Gastroesophageal sphincter (tissue), 4 donors: ENCODE results near the gene SPOCD1. TPM values are rescaled to one million over a fixed set of nuclear protein-coding genes. Genes with fewer than 3 reads are reported as not detected.
A peak's percentile ranks its signal among the peaks of the same experiment; 100 is the strongest.

ENCODE experiments used
- ATAC-seq: fragments of 150-250 bp; one replicate; pipeline ENCODE4 v1.9.1; 2016; ENCODE audit warnings: mild to moderate bottlenecking, moderate library complexity
- H3K27ac ChIP-seq, 4 donors: fragments of 200-600 bp; sonication (generic) in 3 of 4; 1 replicate in 3 of 4; 2 replicates in 1 of 4; pipeline ENCODE4 v1.5.1; 2016 to 2019
- H3K27me3 ChIP-seq: fragments of 200-600 bp; sonication (generic); one replicate; pipeline ENCODE4 v1.5.1; 2019
- H3K36me3 ChIP-seq, 2 donors: fragments of 200-600 bp; sonication (generic); one replicate each; pipeline ENCODE4 v1.5.1; 2019; ENCODE audit warnings: control low read depth in 1 of 2
- H3K4me1 ChIP-seq, 3 donors: fragments of 200-600 bp; sonication (generic); 1 replicate in 2 of 3; 2 replicates in 1 of 3; pipeline ENCODE4 v1.5.1; 2016 to 2019; ENCODE audit warnings: control low read depth in 2 of 3
- H3K4me3 ChIP-seq, 2 donors: fragments of 200-600 bp; sonication (generic); one replicate each; pipeline ENCODE4 v1.5.1; 2019; ENCODE audit warnings: mild to moderate bottlenecking in 1 of 2, moderate library complexity in 1 of 2
- H3K9me3 ChIP-seq, 3 donors: fragments of 200-600 bp; sonication (generic); one replicate each; pipeline ENCODE4 v1.5.1; 2017 to 2019; ENCODE audit warnings: control low read depth in 2 of 3
- EP300 ChIP-seq: sonication (generic); formaldehyde crosslinking; IDR thresholded peaks from one replicate; pipeline ENCODE4 v1.6.1; 2017; ENCODE audit warnings: antibody characterized with exemption, mild to moderate bottlenecking
- POLR2A ChIP-seq, 2 donors: fragments of 450-650 bp; IDR thresholded peaks; one replicate each; pipeline ENCODE4 v1.6.1; 2017; ENCODE audit warnings: antibody characterized with exemption in 2 of 2, mild to moderate bottlenecking in 2 of 2, moderate library complexity in 1 of 2
- POLR2AphosphoS5 ChIP-seq: sonication (generic); formaldehyde crosslinking; IDR thresholded peaks from one replicate; pipeline ENCODE4 v1.6.1; 2017; ENCODE audit warnings: antibody characterized with exemption
- WGBS, 2 donors: methylation state at CpG; one replicate each; pipeline ENCODE4 v1.1.5; 2018; ENCODE audit warnings: low coverage in 1 of 2; 5-methylcytosine and 5-hydroxymethylcytosine counted together
- total RNA-seq, 4 donors: library from RNA; depleted of rRNA; stranded (reverse); fragments of >200 nt; gene quantifications; one replicate each; pipeline ENCODE4 v1.1.0, GENCODE V29; 2016
- TF ChIP-seq, protein P1 (sequence below), 4 experiments: fragments of 200-600 bp in 2 of 4; fragments of 450-650 bp in 2 of 4; sonication (generic) in 1 of 4; IDR thresholded peaks; one replicate each; pipeline ENCODE4 v1.5.1; 2017 to 2019; ENCODE audit warnings: antibody characterized with exemption in 4 of 4, mild to moderate bottlenecking in 2 of 4, moderate library complexity in 2 of 4

SPOCD1 gene
- total RNA-seq, 4 donors from 2014 or later: 0.27 to 1.6 (median 1.3) TPM; not detected in 1

DNA sequence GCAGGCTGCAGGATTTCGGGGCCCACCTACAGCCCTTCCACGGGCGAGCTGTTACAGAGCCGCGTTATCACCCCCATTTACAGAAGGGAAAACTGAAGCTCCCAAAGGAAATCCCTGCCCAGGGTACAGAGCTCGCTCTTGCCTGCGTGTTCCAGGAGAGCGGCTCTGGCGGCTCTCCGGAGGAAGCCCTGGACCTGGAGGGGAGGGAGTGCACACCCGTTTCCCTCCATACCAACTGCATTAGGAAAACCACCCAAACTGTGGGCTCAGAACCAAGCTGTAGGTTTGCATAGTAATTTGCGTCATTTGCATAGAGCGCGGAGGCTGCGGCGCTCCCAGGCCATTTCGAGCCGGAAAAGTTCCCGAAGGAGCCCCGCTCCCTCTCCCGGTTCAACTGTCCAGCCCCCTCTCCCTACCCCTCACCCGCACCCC lies 27.0 kb downstream of the SPOCD1 start:
- 0% methylated on average over 11 of the region's 22 CpGs; no CpG with 5 or more reads in 1 of the 2 donors for WGBS, 2 donors
- H3K9me3 ChIP-seq: no peaks in the 10 kb centered on the region

DNA sequence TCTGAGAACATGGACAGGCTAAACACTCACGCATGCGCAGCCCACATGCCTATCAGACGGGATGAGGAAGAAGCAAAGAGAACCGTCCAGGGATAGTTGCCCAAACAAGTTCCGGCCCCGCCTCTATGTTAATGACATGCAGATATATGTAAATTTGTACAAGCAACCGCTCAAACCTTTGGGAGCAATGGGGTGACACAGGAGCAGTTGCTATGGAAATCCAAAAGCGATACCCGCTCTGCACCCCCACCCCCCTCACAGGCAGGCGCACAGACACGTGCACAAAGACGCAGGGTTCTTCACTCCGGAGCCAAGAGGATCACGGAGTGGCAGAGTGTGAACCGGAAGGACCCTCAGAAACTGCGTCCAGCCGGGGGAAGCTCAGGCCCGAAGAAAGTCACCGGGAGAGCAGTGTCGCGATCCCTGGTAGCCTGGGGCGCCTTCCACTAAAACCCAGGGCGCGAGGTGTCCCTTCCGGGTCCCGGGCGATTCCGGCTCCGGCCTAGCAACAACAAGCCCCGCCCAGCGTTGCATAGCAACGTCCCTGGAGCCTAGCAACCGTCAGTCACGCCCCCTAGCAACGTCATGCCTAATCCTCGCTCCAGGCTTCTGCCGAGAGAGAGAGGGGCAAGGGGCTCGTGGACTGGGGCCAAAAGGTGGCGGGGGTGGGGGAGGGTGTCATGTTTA lies 27.5 kb downstream of the SPOCD1 start:
- peaks cover 0 to 21% (median 4%) of the 10 kb centered on the region in 3 donors for H3K4me1 ChIP-seq
- peak; percentile 81 for ATAC-seq
- peaks cover 2% of the 10 kb centered on the region for H3K27me3 ChIP-seq
- 7 to 9% methylated on average over 12 to 14 of the region's 39 CpGs for WGBS, 2 donors
- no peaks in the 10 kb centered on the region for H3K36me3 ChIP-seq
- H3K4me3 ChIP-seq: peak overlapping the region; percentile 38 to 66
- H3K9me3 ChIP-seq: no peaks in the 10 kb centered on the region
- H3K27ac ChIP-seq: peak overlapping the region; percentile 6 to 84 (median 80)
- TF ChIP-seq POLR2AphosphoS5: peak; percentile 14
- TF ChIP-seq, protein P1, sequence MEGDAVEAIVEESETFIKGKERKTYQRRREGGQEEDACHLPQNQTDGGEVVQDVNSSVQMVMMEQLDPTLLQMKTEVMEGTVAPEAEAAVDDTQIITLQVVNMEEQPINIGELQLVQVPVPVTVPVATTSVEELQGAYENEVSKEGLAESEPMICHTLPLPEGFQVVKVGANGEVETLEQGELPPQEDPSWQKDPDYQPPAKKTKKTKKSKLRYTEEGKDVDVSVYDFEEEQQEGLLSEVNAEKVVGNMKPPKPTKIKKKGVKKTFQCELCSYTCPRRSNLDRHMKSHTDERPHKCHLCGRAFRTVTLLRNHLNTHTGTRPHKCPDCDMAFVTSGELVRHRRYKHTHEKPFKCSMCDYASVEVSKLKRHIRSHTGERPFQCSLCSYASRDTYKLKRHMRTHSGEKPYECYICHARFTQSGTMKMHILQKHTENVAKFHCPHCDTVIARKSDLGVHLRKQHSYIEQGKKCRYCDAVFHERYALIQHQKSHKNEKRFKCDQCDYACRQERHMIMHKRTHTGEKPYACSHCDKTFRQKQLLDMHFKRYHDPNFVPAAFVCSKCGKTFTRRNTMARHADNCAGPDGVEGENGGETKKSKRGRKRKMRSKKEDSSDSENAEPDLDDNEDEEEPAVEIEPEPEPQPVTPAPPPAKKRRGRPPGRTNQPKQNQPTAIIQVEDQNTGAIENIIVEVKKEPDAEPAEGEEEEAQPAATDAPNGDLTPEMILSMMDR (IDR thresholded peaks at IDR 0.05): no peak
- no peak for TF ChIP-seq EP300

More for the DNA sequence above, 27.0 kb downstream of the SPOCD1 start:
- Histone ChIP-seq H3K36me3 (no peaks in the 10 kb centered on the region), H3K4me1 (peaks cover 0 to 21% (median 4%) of the 10 kb centered on the region in 3 donors), H3K4me3 (peak overlapping the region; percentile 38 to 66), H3K27ac (peak overlapping the region in 3 of 4 donors; percentile 77 to 84 (median 82)), H3K27me3 (peaks cover 8% of the 10 kb centered on the region)
- ATAC-seq: peak; percentile 55
- TF ChIP-seq POLR2A (IDR thresholded peaks at IDR 0.05) (no peak), EP300 (no peak), POLR2AphosphoS5 (no peak)
- TF ChIP-seq, protein P1 (IDR thresholded peaks at IDR 0.05): no peak

DNA sequence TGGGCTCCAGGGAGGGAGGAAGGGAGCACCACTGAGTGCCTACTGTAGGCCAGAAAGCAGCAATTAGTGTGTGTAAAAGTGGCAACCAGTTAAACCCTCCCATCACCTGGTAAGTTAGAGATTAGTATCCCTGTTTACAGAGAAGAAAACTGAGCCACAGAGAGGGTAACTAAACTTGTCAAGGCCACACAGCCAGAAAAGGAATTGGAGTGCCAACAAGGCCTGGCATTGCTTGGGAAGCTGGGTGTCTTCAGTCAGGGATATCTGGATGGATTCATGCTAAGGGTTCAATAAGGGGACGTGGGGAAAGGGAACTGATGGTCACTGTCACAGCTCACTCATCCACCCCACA lies 28.1 kb downstream of the SPOCD1 start:
- Histone ChIP-seq H3K4me3 (peak overlapping the region in 1 of 2 donors; percentile 66), H3K9me3 (no peaks in the 10 kb centered on the region), H3K27me3 (no peaks in the 10 kb centered on the region), H3K27ac (peak overlapping the region in 3 of 4 donors; percentile 77 to 84 (median 82)), H3K4me1 (peaks cover 0 to 23% (median 4%) of the 10 kb centered on the region in 3 donors), H3K36me3 (no peaks in the 10 kb centered on the region)
- 40 to 50% methylated on average over 1 of the region's 1 CpG for WGBS, 2 donors
- no peak for ATAC-seq
- TF ChIP-seq EP300: no peak
- no peak for TF ChIP-seq POLR2AphosphoS5
- TF ChIP-seq, protein P1 (IDR thresholded peaks at IDR 0.05): no peak
- no peak for TF ChIP-seq POLR2A (IDR thresholded peaks at IDR 0.05)

DNA sequence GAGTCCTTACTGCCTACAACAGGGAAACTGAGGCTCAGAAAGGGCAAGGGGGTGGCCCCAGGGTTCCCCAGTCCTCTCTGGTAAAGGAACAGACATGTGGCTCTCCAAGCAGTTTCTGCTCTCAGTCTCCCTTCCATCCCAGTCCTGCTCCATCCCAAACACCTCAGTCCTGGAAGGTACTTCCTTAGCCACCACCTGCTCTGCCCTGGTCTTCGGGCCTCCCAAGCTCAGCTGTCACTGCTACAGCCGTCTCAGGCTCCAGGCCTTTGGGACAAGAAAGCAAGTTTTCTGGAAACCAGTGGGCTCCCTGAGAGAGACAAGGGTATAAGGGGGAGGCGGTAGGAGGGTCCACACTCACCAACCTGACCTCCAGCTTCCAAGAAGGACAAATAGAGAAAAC lies 28.6 kb downstream of the SPOCD1 start:
- Histone ChIP-seq H3K4me1 (peaks cover 0 to 28% (median 7%) of the 10 kb centered on the region in 3 donors), H3K4me3 (no peak overlapping the region), H3K36me3 (no peaks in the 10 kb centered on the region), H3K9me3 (no peaks in the 10 kb centered on the region), H3K27ac (peak overlapping the region in 3 of 4 donors; percentile 77 to 84 (median 82)), H3K27me3 (no peaks in the 10 kb centered on the region)
- 71% methylated on average over 2 of the region's 3 CpGs; no CpG with 5 or more reads in 1 of the 2 donors for WGBS, 2 donors
- no peak for ATAC-seq
- TF ChIP-seq POLR2A (IDR thresholded peaks at IDR 0.05): no peak
- TF ChIP-seq, protein P1 (IDR thresholded peaks at IDR 0.05): no peak
- no peak for TF ChIP-seq POLR2AphosphoS5
- no peak for TF ChIP-seq EP300
